Activated CD4-positive, alpha-beta T cell treated with anti-CD3 and anti-CD28 coated beads for 4 hours (primary cell): ENCODE results near the gene CLSTN2.

Experiments used
- DNase-seq, 2 donors: peaks; one replicate each; pipeline ENCODE4 v3.0.0-alpha.2; 2020

Gene CLSTN2

DNA sequence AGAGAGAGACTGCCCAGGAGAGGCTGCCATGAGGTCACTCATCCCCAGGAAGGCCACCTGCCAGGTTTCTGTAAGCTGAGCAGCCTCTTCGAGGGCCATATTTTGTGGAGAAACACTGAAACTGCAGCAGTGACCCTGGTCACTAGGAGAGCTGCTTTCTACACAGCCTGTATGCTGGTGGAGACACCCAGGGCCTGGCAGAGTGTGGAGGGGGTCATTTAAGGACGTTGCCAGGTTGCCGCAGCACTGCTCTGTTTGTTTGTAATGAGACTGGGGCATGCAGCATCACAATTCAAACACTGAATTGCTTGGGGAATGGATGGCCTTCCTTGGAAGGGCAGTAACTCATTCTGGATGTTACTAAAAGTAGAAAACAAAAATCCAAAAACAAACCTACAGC is 638.0 kb downstream of the CLSTN2 start:
- DNase-seq = no peak

DNA sequence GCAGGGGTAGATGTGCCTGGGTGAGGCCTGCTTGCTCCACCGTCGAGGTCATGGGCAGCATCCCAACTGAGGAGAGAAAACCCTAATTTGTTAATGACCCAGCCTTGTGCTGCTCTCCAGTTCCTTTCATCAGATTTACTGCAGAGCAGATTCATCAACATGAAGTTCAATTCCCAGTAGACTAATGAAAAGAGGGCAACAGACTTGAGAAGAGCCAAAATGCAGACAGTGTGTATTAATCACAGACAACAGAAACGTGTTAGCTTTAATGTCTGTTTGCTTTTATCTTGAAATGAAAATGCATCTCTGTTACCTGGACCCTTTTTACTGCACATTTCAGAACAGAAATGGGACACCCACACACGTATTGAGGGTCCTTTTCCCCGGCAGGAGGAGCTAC is 639.4 kb downstream of the CLSTN2 start:
- no peak for DNase-seq

DNA sequence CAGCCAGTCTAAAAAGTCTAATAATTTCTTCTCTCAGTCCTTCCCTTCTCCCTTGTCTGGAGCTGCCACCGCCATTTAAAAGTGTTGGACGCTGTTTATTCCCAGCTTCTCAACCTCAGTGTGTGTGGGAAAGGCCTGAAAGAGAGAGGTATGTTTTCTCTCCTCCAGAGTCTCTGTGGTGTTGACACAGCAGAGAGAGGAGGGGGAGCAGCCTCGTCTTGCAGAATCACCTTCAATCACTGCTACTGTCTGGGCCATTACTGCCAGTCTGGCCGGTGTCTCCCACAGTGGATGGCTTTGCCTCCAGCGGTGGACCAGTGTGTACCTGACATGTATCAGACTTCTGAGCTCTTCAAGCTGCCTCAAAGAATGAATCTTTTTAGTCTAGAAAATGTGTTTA is 641.5 kb downstream of the CLSTN2 start:
- no peak for DNase-seq

DNA sequence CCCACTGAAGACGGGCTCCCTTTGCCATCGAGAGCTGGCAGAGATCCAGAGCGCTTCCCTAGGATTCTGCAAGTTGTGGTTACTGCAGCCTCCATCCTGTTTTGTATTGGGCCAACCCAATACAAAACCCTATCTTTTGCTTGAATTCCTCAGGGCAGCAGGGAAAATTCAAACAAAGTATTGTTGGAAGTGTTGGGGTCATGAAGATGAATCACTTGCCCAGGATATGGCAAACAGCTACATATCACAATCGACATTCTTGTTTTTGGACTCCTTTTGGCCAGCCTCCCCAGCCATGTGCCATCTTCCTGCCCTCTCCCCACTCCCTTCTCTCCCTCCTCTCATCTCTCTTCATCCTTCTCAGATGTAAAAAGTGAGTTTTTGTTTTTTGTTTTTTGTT is 642.9 kb downstream of the CLSTN2 start:
- no peak for DNase-seq

DNA sequence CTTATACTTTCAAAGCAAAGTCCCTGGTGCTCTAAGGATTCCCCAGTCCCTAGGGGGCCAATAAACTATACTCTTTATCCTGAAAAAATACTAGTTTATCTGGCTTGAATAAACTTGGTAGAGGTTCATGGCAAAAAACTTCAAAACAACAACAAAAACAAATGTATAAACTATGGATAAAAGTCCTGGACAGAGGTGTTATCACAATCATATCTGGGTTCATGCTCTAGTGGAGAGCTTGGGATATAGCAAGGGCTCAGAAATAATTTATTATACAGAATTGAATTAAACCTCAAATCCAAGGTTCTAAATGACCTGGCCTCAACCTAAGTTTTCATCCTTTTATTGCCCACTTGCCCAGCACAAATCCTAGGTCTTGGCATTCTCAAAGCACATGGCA is 644.3 kb downstream of the CLSTN2 start:
- no peak for DNase-seq

DNA sequence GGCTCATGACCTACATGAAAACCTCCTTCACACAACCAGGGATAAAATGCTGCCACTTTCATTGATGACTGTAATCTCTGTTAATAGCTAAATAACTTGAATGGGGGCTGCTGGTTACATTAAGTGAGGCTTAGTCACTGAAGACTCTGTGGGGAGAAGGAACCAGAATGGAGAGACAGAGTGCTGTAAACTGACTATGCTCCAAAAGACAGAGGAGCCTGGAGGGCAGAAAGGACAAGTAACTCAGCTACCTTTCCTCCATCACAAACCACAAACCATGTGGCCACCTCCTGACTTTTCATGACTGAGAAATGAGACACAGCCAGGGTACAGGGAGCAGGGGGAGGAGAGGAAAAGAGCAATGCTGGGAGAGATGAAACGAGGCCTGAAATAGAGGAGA is 645.8 kb downstream of the CLSTN2 start:
- no peak for DNase-seq

DNA sequence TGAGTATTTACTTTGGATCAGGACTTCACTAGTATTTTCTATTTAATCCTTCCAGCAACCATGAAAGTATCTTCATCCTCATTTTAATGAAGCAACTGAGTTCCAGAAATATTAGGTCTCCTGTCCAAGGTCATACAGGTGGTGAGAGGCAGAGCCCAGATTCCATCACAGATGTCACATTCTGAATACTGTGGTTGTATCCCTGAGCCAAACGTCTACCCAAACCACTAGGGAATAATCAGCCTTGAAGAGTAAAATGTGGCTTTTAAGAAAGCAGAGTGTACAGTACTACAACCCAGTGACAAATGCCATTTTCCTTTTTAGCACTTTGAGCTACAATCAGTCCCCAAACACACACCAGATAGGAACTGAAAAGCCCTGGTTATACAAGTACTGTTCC is 649.6 kb downstream of the CLSTN2 start:
- DNase-seq = no peak

DNA sequence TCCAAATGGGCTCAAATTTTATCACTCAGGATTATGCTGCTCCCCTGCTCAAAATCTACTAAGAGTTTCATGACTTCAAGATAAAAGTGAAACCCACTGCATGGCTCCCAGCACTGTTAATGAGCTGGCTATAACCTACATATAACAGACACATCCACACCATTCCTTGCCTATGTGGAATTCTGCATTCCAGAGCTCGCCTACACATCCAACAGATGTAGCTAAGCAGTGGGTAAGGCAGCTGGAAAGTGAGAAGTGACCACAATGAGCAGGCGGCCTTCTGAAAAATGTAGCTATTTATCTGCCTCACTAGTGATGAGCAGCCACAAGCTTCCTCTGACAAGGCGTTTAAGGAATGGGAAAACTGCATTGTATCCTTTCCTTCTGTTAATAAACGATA is 650.8 kb downstream of the CLSTN2 start:
- DNase-seq = no peak

DNA sequence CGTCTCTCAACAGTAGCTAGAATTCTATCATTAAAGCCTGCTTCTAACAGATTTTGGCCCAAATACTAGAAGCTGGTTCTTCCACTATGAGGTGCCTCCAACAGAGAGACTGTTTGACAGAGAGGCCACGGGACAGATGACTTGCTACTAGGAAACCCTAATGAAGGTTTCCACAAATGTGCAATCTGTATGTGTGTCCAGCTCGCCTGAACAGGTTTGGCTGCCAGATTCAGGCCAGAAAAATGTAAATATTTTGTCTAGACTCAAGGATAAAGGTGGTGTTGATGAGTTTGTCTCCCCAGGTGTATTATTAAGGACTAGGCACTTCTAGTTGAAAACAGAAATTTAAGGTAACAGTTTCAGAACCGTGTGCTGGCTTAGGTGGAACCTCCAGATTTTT is 651.3 kb downstream of the CLSTN2 start:
- DNase-seq = no peak

DNA sequence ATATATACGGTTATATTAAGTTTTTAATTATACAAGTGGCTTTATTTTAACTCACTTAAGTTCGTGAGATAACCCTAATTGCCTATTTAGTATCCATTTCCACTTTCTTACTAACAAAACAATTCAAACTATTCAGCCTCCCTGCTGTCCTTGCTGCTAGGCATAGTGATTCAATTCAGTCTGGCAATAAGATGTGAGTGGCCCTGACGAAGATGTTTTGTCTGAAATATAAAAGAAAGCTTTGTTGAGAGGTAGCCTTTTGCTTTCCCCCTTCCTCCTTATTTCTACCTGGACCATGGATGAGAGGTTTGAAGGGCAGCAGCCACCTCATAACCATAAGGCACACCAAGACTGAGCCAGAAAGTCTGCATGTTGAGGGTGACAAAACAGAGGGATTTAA is 653.6 kb downstream of the CLSTN2 start:
- no peak for DNase-seq

DNA sequence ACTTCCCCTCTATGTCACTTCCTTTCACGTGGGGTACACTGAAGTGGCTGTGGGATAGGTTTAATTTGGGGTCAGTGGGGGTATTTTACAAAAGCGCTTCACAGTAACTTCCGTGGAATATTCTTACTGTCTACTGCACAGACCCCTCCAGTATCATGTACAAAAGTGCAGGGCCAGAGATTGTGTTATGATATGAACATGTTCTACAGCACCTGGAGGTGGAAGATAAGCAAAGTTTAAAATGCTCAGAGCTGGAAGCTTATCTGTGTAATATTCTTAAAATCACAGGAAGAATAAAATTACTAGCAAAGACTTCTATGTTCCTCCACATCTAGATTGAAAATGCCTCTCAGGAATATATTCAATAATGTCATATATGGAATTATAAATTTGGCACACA is 658.8 kb downstream of the CLSTN2 start:
- no peak for DNase-seq

DNA sequence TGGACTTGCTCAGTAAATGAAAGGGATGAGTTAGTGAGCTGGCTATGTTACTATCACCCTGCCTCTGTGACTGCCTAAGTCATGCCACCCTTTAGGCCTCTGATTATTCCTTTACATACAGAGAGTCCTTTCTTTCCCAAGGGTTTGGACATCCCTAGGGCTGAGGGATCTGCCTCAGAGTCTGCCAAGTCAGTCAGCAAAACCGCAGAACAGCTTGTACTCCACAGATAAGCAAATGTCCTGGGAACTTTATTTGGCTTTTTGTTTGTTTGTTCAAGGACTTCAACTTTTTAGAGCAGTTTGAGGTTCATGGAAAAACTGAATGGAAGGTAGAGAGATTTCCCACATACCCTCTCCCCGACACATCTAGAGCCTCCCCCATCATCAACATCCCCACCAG is 660.3 kb downstream of the CLSTN2 start:
- no peak for DNase-seq

DNA sequence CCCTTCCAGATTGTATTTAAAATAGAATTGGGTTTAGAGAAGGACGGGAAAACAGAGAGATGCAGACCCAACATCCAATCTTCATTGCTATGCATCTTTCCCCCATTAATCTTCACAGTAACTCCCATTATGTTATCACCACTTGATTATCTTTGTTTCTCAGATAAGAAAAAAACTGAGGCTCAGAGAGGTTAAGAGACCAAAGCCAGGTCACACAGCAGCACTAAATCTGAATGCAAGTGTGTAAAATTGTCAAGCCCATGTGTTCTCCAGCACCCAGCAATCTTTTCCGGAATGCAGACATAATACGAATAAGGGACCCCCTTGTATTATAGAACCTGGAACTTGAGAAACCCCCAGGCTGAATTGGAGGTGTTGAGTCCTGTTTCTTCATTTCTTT is 662.4 kb downstream of the CLSTN2 start:
- no peak for DNase-seq

DNA sequence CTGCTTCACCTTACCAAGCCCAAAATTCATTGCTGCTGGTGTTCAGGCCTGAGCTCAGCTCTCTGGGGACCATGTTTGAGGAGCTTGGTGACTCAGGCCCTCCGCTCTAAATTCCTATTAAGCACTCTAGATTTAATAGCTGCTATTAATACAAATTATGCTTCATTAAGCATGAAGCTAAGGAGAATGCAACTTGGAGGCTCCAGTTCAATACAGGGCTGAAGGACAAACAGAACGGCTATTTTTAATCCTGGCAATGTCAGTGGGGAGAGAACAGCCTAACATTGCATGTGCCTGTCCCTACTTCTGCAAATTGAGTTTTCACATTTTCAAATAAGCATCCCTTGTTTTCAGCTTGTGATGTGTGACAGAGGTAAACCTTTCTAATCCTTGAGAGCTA is 662.8 kb downstream of the CLSTN2 start:
- DNase-seq = no peak

DNA sequence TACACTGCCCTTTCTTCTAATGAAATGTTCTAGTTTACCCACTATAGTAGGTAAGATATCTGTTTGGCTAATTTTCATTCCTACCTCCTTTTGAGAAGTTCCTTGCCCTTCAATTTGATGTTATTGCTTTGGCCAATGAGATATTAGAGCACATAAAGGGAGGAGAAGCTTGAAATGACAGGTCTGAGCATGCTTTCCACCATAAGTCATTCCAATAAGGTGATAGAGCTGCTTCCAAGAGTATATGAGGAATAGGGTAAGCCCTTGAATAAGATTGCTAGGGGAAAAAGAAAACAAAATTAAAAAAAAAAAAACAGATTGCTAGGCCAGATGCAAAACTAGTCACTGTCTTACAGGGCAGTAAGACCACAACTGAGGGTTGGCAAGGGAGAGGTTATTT is 664.0 kb downstream of the CLSTN2 start:
- DNase-seq = no peak

DNA sequence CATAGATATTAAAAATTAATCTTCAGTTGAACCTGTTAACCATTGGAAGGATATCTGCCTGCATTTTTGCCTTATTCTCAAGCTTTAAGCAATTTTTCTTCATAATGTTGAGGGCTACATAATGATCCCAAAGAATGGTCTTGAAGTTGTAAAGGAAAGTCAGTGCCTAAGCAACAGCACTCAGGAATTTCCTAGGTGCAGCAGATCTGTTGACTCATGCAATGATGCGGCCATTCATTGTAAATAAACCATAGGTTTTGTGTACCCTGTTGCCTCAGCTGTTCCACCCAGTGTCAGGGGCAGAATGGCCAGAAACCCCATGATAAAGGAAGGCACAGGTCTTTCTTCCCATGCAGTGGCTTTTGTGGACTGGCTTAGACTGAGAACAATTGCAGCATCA is 664.5 kb downstream of the CLSTN2 start:
- DNase-seq = no peak

DNA sequence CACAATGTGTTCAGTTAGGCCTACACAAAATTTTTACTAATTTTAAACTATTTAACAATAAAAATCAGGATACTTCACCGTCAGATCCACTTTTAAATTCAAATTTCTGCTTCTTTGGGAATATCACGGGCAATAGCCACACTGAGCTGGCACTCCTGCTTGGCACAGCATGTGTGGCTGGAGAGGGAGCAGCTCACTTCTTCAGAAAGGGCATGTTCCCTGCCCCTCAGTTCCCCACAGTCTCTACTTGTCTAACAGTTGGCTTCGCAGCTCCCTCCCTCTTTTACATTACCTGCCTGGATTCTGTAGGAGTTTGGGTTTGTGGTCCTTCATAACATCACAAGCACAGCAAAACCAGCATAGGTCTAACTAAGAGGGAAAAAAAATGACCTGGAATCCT is 666.9 kb downstream of the CLSTN2 start:
- DNase-seq = no peak

DNA sequence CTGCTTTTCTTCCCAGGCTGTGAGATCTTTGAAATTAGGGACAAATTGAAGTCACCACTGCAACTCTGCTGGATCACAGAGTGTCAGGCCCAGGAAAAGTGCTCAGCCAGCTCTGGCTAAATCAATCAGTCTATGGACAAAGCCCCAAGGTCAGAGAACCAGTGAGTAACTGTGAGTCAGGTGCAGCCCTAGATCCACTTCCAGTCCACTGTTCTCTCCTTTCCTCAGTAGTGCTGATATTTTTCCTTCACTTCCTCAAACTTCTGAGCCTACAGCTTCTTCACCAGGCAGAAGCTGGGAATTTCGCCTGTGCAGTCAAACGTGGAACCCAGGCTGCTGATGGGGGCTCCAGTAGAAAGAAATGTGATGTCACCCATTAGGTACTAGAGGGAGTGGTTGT is 667.8 kb downstream of the CLSTN2 start:
- no peak for DNase-seq

DNA sequence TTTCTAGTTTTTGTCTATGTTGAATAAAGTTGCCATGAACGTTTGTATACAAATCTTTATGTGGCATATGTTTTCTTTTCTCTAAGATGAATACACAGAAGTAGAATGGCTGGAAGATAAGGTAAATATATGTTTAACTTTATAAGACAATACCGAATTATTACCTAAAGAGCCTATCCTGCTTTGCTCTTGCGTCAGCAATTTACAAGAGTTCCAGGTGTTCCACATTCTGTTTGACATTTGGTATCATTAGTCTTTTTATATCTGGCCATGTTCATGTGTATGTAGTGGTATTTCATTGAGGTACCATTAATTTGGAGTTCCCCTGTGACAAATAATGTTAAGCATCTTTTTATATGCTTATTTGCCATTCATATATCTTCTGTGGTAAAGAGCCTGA is 668.8 kb downstream of the CLSTN2 start:
- DNase-seq = no peak

DNA sequence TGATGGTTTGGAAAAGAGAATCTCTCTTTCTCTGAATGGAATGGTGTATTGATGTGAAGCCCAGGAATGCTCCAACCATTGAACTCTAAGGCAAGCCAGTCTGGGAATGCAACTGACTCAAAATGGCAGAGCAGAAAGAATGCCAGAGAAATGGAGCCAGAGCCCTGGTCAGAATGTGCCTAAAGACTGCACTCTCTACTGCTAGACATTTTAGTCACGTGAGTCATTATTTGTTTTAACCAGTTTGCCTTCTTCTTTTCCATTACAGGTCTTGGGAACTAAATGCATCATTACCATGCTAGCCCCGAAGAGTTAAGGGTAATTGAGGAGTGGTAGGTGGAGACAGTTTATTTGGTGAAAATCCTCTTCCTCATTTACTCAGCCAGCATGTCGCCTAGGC is 675.6 kb downstream of the CLSTN2 start:
- no peak for DNase-seq

DNA sequence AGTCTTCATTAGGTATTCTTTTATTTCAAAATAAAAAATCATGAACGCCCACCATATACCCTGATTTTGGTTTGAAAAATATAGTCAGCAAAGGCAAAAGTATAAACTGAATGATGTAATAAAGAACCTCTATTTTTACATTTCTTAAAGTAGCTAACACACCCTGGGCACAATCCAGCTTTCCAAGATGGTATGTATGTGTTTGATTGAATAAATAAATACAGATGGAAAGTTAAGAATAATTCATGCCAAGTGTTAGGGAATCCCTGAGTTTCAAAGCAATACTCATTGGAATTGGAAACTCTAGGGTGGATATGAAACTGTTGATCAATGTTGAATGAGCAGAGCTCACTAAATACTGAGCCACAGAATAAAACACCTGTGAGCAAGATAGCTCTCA is 679.0 kb downstream of the CLSTN2 start:
- DNase-seq = no peak

DNA sequence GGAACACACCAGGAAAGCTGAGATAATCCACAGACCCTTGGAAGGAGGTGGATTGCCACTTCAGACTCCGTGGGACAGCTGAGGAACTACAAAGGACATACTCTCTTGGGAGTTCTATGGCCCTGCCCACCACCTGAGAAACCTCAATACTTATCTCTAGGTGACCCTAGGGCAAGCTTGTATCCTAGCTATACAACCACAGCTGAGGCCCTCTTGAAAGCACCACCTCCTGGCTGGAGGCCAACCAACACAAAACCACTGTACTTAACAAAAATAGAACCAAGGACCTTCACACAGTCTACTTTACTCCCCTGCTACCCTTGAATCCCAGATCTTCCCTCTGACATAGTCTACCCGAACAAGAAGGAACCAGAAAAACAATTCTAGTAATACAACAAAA is 682.1 kb downstream of the CLSTN2 start:
- DNase-seq = no peak

DNA sequence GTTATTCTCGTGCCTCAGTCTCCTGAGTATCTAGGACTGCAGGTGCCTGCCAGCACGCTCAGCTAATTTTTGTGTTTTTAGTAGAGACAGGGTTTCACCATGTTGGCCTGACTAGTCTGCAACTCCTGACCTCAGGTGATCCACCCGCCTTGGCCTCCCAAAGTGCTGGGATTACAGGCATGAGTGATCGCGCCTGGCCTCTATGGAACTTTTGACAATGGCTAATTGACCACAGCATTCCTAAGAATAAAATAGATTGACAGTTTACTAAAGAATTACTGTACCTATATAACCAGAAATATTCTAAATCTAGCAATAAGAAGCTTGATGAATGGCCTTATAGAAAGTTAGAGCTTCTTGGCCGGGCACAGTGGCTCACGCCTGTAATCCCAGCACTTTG is 691.9 kb downstream of the CLSTN2 start:
- DNase-seq = no peak
